ENCODE measurements around the gene FBXO17. TPM values are rescaled to one million over a fixed set of nuclear protein-coding genes. Genes with fewer than 3 reads are reported as not detected.

FBXO17 gene
- total RNA-seq, 1 experiment from 2014 or later: 16.8 TPM

- DNase-seq (ENCODE audit: low spot score) (no peak), ATAC-seq (no peak)
- H3K27ac Mint-ChIP-seq: no peak overlapping the region
- H3K4me3 Mint-ChIP-seq: no peak overlapping the region
- peaks cover 9% of the 10 kb centered on the region for H3K4me1 Mint-ChIP-seq
- no peaks in the 10 kb centered on the region; the same call in 1 of the 2 replicates for H3K27me3 Mint-ChIP-seq (ENCODE audit: low read depth)
- ChIA-PET CTCF (interaction anchor here (1.3 to 1.7 kb wide), 2 partner anchors 16 to 30 kb away, joined by 4 to 5 read pairs; partner anchors contain the start of genes MRPS12 and SARS2), POLR2A (no interaction called here)
- TF ChIP-seq RORB (CRISPR knock-in tag; IDR thresholded peaks at IDR 0.05) (no peak), ZSCAN18 (CRISPR knock-in tag; IDR thresholded peaks at IDR 0.05) (no peak), CREM (CRISPR knock-in tag; IDR thresholded peaks at IDR 0.05) (no peak), JUN (CRISPR knock-in tag; IDR thresholded peaks at IDR 0.05) (no peak), FOXP4 (CRISPR knock-in tag; IDR thresholded peaks at IDR 0.05) (no peak), CREB1 (CRISPR knock-in tag; IDR thresholded peaks at IDR 0.05) (no peak), ZNF396 (CRISPR knock-in tag; IDR thresholded peaks at IDR 0.05; ENCODE audit: borderline replicate concordance) (no peak), PREB (CRISPR knock-in tag; IDR thresholded peaks at IDR 0.05; ENCODE audit: borderline replicate concordance) (no peak), ELF4 (CRISPR knock-in tag; IDR thresholded peaks at IDR 0.05; ENCODE audit: low read depth) (no peak), NFYB (CRISPR knock-in tag; conservative IDR thresholded peaks at IDR 0.05; ENCODE audit: low read depth) (no peak), FOXK1 (CRISPR knock-in tag; IDR thresholded peaks at IDR 0.05) (no peak), AR (CRISPR knock-in tag; IDR thresholded peaks at IDR 0.05) (no peak), JAZF1 (CRISPR knock-in tag; IDR thresholded peaks at IDR 0.05) (no peak), USF2 (CRISPR knock-in tag; IDR thresholded peaks at IDR 0.05) (no peak), ZNF425 (CRISPR knock-in tag; conservative IDR thresholded peaks at IDR 0.05) (no peak), HMGA2 (CRISPR knock-in tag; IDR thresholded peaks at IDR 0.05) (no peak), AFF4 (CRISPR knock-in tag; IDR thresholded peaks at IDR 0.05; ENCODE audit: borderline replicate concordance) (no peak), TEAD1 (CRISPR knock-in tag; IDR thresholded peaks at IDR 0.05) (no peak)
- H3K36me3 Mint-ChIP-seq: peaks cover 18% of the 10 kb centered on the region
- H3K9me3 Mint-ChIP-seq: peaks cover 6% of the 10 kb centered on the region; the same call in 1 of the 2 replicates
Observed at GRCh38 chr19:38959618-38960017, 15.9 kb downstream of the FBXO17 start.

Measured in WTC11 (cell line).